ENCODE measurements around the gene SMYD2. TPM values are rescaled to one million over a fixed set of nuclear protein-coding genes. Genes with fewer than 3 reads are reported as not detected.

SMYD2 gene
- total and polyA plus RNA-seq, 2 of the 8 experiments (the other 6 are each of a cell fraction or from before 2014, with no cell fraction given): 3.0 to 5.2 TPM

DNA sequence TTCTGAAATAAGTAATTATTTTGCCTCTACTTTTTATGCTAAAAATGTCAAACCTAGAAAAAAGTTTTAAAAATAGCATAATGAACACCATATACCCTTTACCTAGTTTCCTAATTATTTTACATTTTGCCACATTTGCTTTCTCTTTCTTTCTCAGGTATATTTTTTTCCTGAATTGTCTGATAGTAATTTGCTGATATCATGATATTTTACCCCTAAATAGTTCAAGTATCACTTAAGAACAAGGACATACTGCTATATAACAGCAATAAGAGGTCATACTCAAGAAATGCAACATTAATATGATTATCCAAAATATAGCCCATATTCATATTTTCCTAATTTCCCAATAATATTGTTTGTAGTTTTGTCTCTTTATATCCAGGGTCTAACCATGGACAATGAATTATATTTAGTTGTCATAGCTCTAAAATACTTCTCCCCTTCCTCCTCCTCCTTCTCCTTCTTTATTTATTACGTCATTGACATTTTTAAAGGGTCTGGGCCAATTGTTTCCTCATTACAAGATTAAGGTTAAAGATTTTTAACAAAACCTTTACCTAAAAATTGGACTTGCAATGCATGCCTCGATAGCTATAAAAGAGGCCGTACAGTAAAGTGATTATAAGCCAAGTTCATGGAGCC is 20.3 kb upstream of the SMYD2 start:
- no peak overlapping the region for H3K4me2 ChIP-seq (ENCODE audit: insufficient read depth in 1 of 2, low read depth in 2 of 2, low read length in 2 of 2)
- WGBS, 2 experiments (ENCODE audit: extremely low coverage in 1 of 2, insufficient coverage in 1 of 2, insufficient read length in 1 of 2, insufficient replicate concordance in 2 of 2, low coverage in 1 of 2, low lambda C conversion rate in 2 of 2, missing lambda C conversion rate in 1 of 2): 81% methylated on average over 3 of the region's 3 CpGs; no CpG with 5 or more reads in 1 of the 2 experiments
- H3K23ac ChIP-seq (ENCODE audit: insufficient read length): no peak overlapping the region
- no peak overlapping the region for H4K91ac ChIP-seq (replicated peaks; ENCODE audit: insufficient read length, low read length)
- ChIA-PET POLR2A (ENCODE audit: partially characterized antibody) (interaction anchor here (1.2 to 1.4 kb wide), 2 partner anchors 69 to 71 kb away, joined by 3 to 4 read pairs; no protein-coding TSS in a partner anchor), CTCF (ENCODE audit: partially characterized antibody) (interaction anchor here (0.7 to 17.1 kb wide), 39 partner anchors 11 to 343 kb away, joined by 3 to 610 read pairs (median 11); partner anchors contain the start of genes PTPN14 and SMYD2)
- no peaks in the 10 kb centered on the region for H3K36me3 ChIP-seq (ENCODE audit: control insufficient read depth in 2 of 4, insufficient read depth in 4 of 4, low read length in 3 of 4)
- H4K20me1 ChIP-seq (replicated peaks in 1 of 2; ENCODE audit: control insufficient read depth in 1 of 2, insufficient read depth in 2 of 2, low read length in 2 of 2): no peaks in the 10 kb centered on the region
- DNase-seq (ENCODE audit: low read depth in 1 of 2, low spot score in 2 of 2): no peak
- H3K14ac ChIP-seq (ENCODE audit: insufficient read length): no peak overlapping the region
- H2AFZ ChIP-seq (ENCODE audit: low read length): no peak overlapping the region
- no peak overlapping the region for H3K56ac ChIP-seq (replicated peaks; ENCODE audit: insufficient read length, low read depth, low read length)
- H3K79me1 ChIP-seq (ENCODE audit: low read depth, low read length): no peaks in the 10 kb centered on the region
- no peak overlapping the region for H3K4me3 ChIP-seq (ENCODE audit: extremely low read depth in 1 of 4, insufficient read depth in 2 of 4, low read depth in 3 of 4, low read length in 4 of 4)
- H3K18ac ChIP-seq (ENCODE audit: extremely low read depth, low read length): no peak overlapping the region
- H2BK15ac ChIP-seq (ENCODE audit: low read length): no peak overlapping the region
- H3K79me2 ChIP-seq (ENCODE audit: control insufficient read depth in 1 of 2, insufficient read depth in 2 of 2, low read length in 2 of 2): no peaks in the 10 kb centered on the region
- FAIRE-seq: no peak
- H3K4me1 ChIP-seq (replicated peaks in 1 of 4; ENCODE audit: control insufficient read depth in 3 of 4, insufficient read depth in 4 of 4, low read length in 3 of 4): peaks cover 0 to 3% (median 0%) of the 10 kb centered on the region in 4 experiments; a peak in 2 of 7 replicates
- no peak overlapping the region for H4K8ac ChIP-seq (ENCODE audit: extremely low read depth, insufficient read depth, low read length)
- no peaks in the 10 kb centered on the region for H3K9me3 ChIP-seq (ENCODE audit: insufficient read depth in 2 of 2, low read depth in 1 of 2, low read length in 1 of 2)
- no peak overlapping the region for H3K27ac ChIP-seq (ENCODE audit: low read depth, low read length)
- H2BK5ac ChIP-seq (ENCODE audit: low read depth, low read length): no peak overlapping the region
- no peak overlapping the region for H2BK12ac ChIP-seq (ENCODE audit: low read depth, low read length)
- H2BK20ac ChIP-seq (ENCODE audit: low read length): no peak overlapping the region
- no peaks in the 10 kb centered on the region for H3K23me2 ChIP-seq (ENCODE audit: low read depth, low read length)
- H3K27me3 ChIP-seq (replicated peaks in 1 of 4; ENCODE audit: control insufficient read depth in 3 of 4, extremely low read depth in 1 of 4, insufficient read depth in 3 of 4, low read length in 3 of 4): 0 out of 7 replicates have a peak, but pooled peaks cover 0 to 1% (median 0%) of the 10 kb centered on the region in 4 experiments
- no peak overlapping the region for H2AK5ac ChIP-seq (ENCODE audit: low read depth, low read length)
- no peak overlapping the region for H3K4ac ChIP-seq (replicated peaks; ENCODE audit: insufficient read length, low read depth, low read length)
- H2BK120ac ChIP-seq (replicated peaks; ENCODE audit: low read depth, low read length): no peak overlapping the region
- H3K9ac ChIP-seq (replicated peaks in 1 of 4; ENCODE audit: extremely low read depth in 1 of 4, low read depth in 3 of 4, low read length in 3 of 4): no peak overlapping the region
- H4K5ac ChIP-seq (ENCODE audit: insufficient read length, low read depth, low read length): no peak overlapping the region
- TF ChIP-seq NANOG (IDR thresholded peaks at IDR 0.05; ENCODE audit: insufficient read depth, low read depth, low read length, poor library complexity, severe bottlenecking): no peak
- TF ChIP-seq TAF1 (IDR thresholded peaks at IDR 0.05; ENCODE audit: low read depth, low read length): no peak
- no peak for TF ChIP-seq SRF (IDR thresholded peaks at IDR 0.05; ENCODE audit: low read depth, low read length)
- no peak for TF ChIP-seq EP300 (IDR thresholded peaks at IDR 0.05; ENCODE audit: borderline replicate concordance in 1 of 2, low read depth in 2 of 2, low read length in 2 of 2)
- no peak for TF ChIP-seq TAF7 (optimal IDR thresholded peaks at IDR 0.05; ENCODE audit: borderline replicate concordance, low read depth, low read length)
- TF ChIP-seq BACH1 (IDR thresholded peaks at IDR 0.05; ENCODE audit: low read length): no peak
- TF ChIP-seq TEAD4 (IDR thresholded peaks at IDR 0.05; ENCODE audit: low read depth, low read length): no peak
- TF ChIP-seq, protein P1, sequence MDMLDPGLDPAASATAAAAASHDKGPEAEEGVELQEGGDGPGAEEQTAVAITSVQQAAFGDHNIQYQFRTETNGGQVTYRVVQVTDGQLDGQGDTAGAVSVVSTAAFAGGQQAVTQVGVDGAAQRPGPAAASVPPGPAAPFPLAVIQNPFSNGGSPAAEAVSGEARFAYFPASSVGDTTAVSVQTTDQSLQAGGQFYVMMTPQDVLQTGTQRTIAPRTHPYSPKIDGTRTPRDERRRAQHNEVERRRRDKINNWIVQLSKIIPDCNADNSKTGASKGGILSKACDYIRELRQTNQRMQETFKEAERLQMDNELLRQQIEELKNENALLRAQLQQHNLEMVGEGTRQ (IDR thresholded peaks at IDR 0.05; ENCODE audit: low read length): no peak
- no peak for TF ChIP-seq MAFK (IDR thresholded peaks at IDR 0.05; ENCODE audit: low read depth, low read length)
- no peak for TF ChIP-seq ZNF274 (IDR thresholded peaks at IDR 0.05; ENCODE audit: borderline replicate concordance, extremely low read depth, low read length)
- TF ChIP-seq GABPA (IDR thresholded peaks at IDR 0.05; ENCODE audit: borderline replicate concordance, insufficient read depth, low read length): no peak

Measured in H1 (cell line).